K562 (cell line): ENCODE measurements around the gene BRCC3. TPM values are rescaled to one million over a fixed set of nuclear protein-coding genes. Genes with fewer than 3 reads are reported as not detected.

Source experiments
- ATAC-seq: fragments of 200-7000 bp; cut with Tn5 transposase; 3 replicates; pipeline ENCODE4 v1.9.1; 2020; ENCODE audit warnings: moderate library complexity
- BruUV-seq: library from RNA; stranded (reverse); fragments of 400-500 nt; replicated peaks from 2 replicates; lab custom pipeline; 2021; lab: Mats Ljungman, UMichigan
- CTCF ChIA-PET: fragments of 300-600 bp; formaldehyde crosslinking; extraction: SDS; loops from one replicate; lab custom pipeline; 2021; ENCODE audit warnings: low intra/inter-chr PET ratio; lab: Yijun Ruan, JAX
- POLR2A ChIA-PET: fragments of 300-600, 350-650 bp; sonication (Branson Sonifier 250); formaldehyde crosslinking; extraction: SDS; loops from one replicate; lab custom pipeline; 2021; ENCODE audit warnings: antibody characterized with exemption, inconsistent platforms; lab: Yijun Ruan, JAX
- DNase-seq, 4 experiments: peaks; one replicate each; pipeline versions ENCODE4 v3.0.0 to v3.0.0-alpha.2; 2011 to 2018; ENCODE audit warnings: low spot score in 3 of 4, mixed read lengths in 3 of 4; ENCODE audit errors: extremely low read depth in 1 of 4
- FAIRE-seq: peaks from 2 replicates; lab custom pipeline; 2011; peaks lifted over from hg19 to GRCh38; lab: Jason Lieb, UNC
- H2AFZ ChIP-seq: 2 replicates; pipeline ENCODE4 v1.6.0; 2011; ENCODE audit warnings: low read depth, low read length, control low read depth, inconsistent platforms
- H3K27ac ChIP-seq: fragments of 200-600 bp; 3 replicates; pipeline ENCODE4 v1.8.0; 2011; ENCODE audit warnings: low read depth, mild to moderate bottlenecking, control low read depth, inconsistent platforms, low read length, moderate library complexity, mixed read lengths; ENCODE audit errors: extremely low read depth
- H3K27me3 ChIP-seq, 2 experiments: fragments of 300-600 bp in 1 of 2; 2 replicates in 1 of 2; 3 replicates in 1 of 2; pipeline versions ENCODE4 v1.6.0 to v1.8.0; 2011; ENCODE audit warnings: inconsistent platforms in 2 of 2, low read length in 2 of 2, mild to moderate bottlenecking in 1 of 2, mixed read lengths in 1 of 2, moderate library complexity in 1 of 2; ENCODE audit not compliant: control insufficient read depth in 2 of 2, insufficient read depth in 2 of 2
- H3K36me3 ChIP-seq: fragments of 300-600 bp; 3 replicates; pipeline ENCODE4 v1.8.0; 2011; ENCODE audit warnings: mild to moderate bottlenecking, low read length, inconsistent platforms; ENCODE audit not compliant: control insufficient read depth, insufficient read depth
- H3K4me1 ChIP-seq, 2 experiments: fragments of 200-600 bp in 1 of 2; replicated peaks in 1 of 2; 2 replicates in 1 of 2; 3 replicates in 1 of 2; pipeline versions ENCODE4 v1.5.1 to v1.8.0; 2011; ENCODE audit warnings: inconsistent platforms in 2 of 2, low read length in 2 of 2, mild to moderate bottlenecking in 1 of 2, mixed read lengths in 1 of 2, moderate library complexity in 1 of 2; ENCODE audit not compliant: control insufficient read depth in 2 of 2, insufficient read depth in 2 of 2
- H3K4me2 ChIP-seq: 2 replicates; pipeline ENCODE4 v1.6.1; 2011; ENCODE audit warnings: low read length, control low read depth, inconsistent platforms, mixed read lengths; ENCODE audit not compliant: insufficient read depth
- H3K4me3 ChIP-seq: fragments of 200-600 bp; sonication (generic), shearing (Covaris generic); 2 replicates; pipeline ENCODE4 v1.5.1; 2016; ENCODE audit warnings: control low read depth, inconsistent platforms
- H3K79me2 ChIP-seq: fragments of 200-600 bp; 3 replicates; pipeline ENCODE4 v1.8.0; 2011; ENCODE audit warnings: low read length, inconsistent platforms; ENCODE audit not compliant: control insufficient read depth, insufficient read depth
- H3K9ac ChIP-seq, 2 experiments: 2 replicates each; pipeline versions ENCODE4 v1.6.0 to v1.6.1; 2011; ENCODE audit warnings: low read depth in 2 of 2, low read length in 2 of 2, control low read depth in 1 of 2, inconsistent platforms in 1 of 2, mild to moderate bottlenecking in 1 of 2, mixed read lengths in 1 of 2; ENCODE audit not compliant: insufficient read depth in 1 of 2
- H3K9me1 ChIP-seq: one replicate; pipeline ENCODE4 v1.6.0; 2011; ENCODE audit warnings: inconsistent platforms, mild to moderate bottlenecking, low read length, moderate library complexity; ENCODE audit not compliant: control insufficient read depth, insufficient read depth
- H3K9me3 ChIP-seq: replicated peaks from 2 replicates; pipeline ENCODE4 v1.5.1; 2011; ENCODE audit warnings: low read depth, low read length, inconsistent platforms; ENCODE audit not compliant: control insufficient read depth, insufficient read depth
- H4K20me1 ChIP-seq: replicated peaks from 2 replicates; pipeline ENCODE4 v1.6.1; 2011; ENCODE audit warnings: low read length, inconsistent platforms, mixed read lengths; ENCODE audit not compliant: control insufficient read depth, insufficient read depth
- CBX3 ChIP-seq, 2 experiments: IDR thresholded peaks; 1 replicate in 1 of 2; 2 replicates in 1 of 2; pipeline ENCODE4 v1.6.1; 2012; ENCODE audit warnings: inconsistent platforms in 2 of 2, low read length in 2 of 2, borderline replicate concordance in 1 of 2, control low read depth in 1 of 2
- CCAR2 ChIP-seq: fragments of 200-400 bp; formaldehyde crosslinking; IDR thresholded peaks from 2 replicates; pipeline ENCODE4 v1.6.1; 2017; ENCODE audit warnings: mild to moderate bottlenecking, low read depth, low read length
- CCNT2 ChIP-seq: IDR thresholded peaks from 2 replicates; pipeline ENCODE4 v1.6.1; 2011; ENCODE audit warnings: borderline replicate concordance, low read depth, mild to moderate bottlenecking, moderate library complexity, mixed read lengths, low read length; ENCODE audit not compliant: insufficient read length; ENCODE audit errors: extremely low read depth
- CTCFL ChIP-seq: IDR thresholded peaks from 2 replicates; pipeline ENCODE4 v1.6.1; 2011; ENCODE audit warnings: borderline replicate concordance, low read depth, mild to moderate bottlenecking, moderate library complexity, low read length; ENCODE audit not compliant: insufficient read depth, poor library complexity, severe bottlenecking
- CXXC5 ChIP-seq: fragments of 250-450 bp; sonication (Bioruptor Pico); IDR thresholded peaks from 2 replicates; pipeline ENCODE4 v1.8.0; 2022; ENCODE audit warnings: inconsistent platforms, mild to moderate bottlenecking, moderate library complexity
- E2F3 ChIP-seq: fragments of 250-450 bp; sonication (Bioruptor Pico); IDR thresholded peaks from 2 replicates; pipeline ENCODE4 v1.4.0; 2020; ENCODE audit warnings: mild to moderate bottlenecking
- GABPB2 ChIP-seq: fragments of 250-450 bp; sonication (Bioruptor Pico); conservative IDR thresholded peaks from 2 replicates; pipeline ENCODE4 v1.5.1; 2021; ENCODE audit warnings: mild to moderate bottlenecking
- MEIS2 ChIP-seq: fragments of 450-650 bp; IDR thresholded peaks from 2 replicates; pipeline ENCODE4 v1.6.1; 2014; ENCODE audit warnings: mild to moderate bottlenecking; ENCODE audit not compliant: partially characterized antibody
- MTA3 ChIP-seq: fragments of 450-650 bp; formaldehyde crosslinking; IDR thresholded peaks from 2 replicates; pipeline ENCODE4 v1.6.1; 2017; ENCODE audit warnings: mild to moderate bottlenecking, borderline replicate concordance
- NCOA6 ChIP-seq: fragments of 450-650 bp; IDR thresholded peaks from 2 replicates; pipeline ENCODE4 v1.6.1; 2017; ENCODE audit warnings: mild to moderate bottlenecking
- POLR2AphosphoS5 ChIP-seq: IDR thresholded peaks from 2 replicates; pipeline ENCODE4 v1.6.1; 2011; ENCODE audit warnings: mild to moderate bottlenecking, low read depth, low read length, moderate library complexity; ENCODE audit not compliant: control insufficient read depth, insufficient read depth
- RAD21 ChIP-seq, 2 experiments: fragments of 250-450 bp in 1 of 2; fragments of 450-650 bp in 1 of 2; sonication (Bioruptor Pico) in 1 of 2; formaldehyde crosslinking in 1 of 2; IDR thresholded peaks in 1 of 2; conservative IDR thresholded peaks in 1 of 2; 2 replicates each; pipeline versions ENCODE4 v1.4.0 to v1.8.0; 2020 to 2022; ENCODE audit warnings: mild to moderate bottlenecking in 2 of 2, moderate library complexity in 1 of 2
- SMC3 ChIP-seq: conservative IDR thresholded peaks from 2 replicates; pipeline ENCODE4 v1.6.1; 2011; ENCODE audit warnings: low read depth, low read length, improper control_type of control experiment; ENCODE audit not compliant: insufficient read depth
- TOE1 ChIP-seq, 2 experiments: fragments of 450-650 bp in 1 of 2; sonication (generic) in 1 of 2; formaldehyde crosslinking in 1 of 2; IDR thresholded peaks; 2 replicates each; pipeline versions ENCODE4 v1.7.1 to v1.8.0; 2016 to 2022; ENCODE audit warnings: borderline replicate concordance in 2 of 2, mild to moderate bottlenecking in 2 of 2, antibody characterized with exemption in 1 of 2, inconsistent platforms in 1 of 2, low read depth in 1 of 2, missing genetic modification reagents in 1 of 2, moderate library complexity in 1 of 2
- TRIM24 ChIP-seq, 2 experiments: fragments of 450-650 bp; IDR thresholded peaks; 2 replicates each; pipeline ENCODE4 v1.6.1; 2016
- ZNF408 ChIP-seq: fragments of 250-450 bp; sonication (Bioruptor Pico); IDR thresholded peaks from 2 replicates; pipeline ENCODE4 v1.4.0; 2020; ENCODE audit warnings: low read depth, mild to moderate bottlenecking, moderate library complexity
- ZNF41 ChIP-seq: fragments of 250-450 bp; sonication (Bioruptor Pico); conservative IDR thresholded peaks from 2 replicates; pipeline ENCODE4 v1.4.0; 2020; ENCODE audit warnings: mild to moderate bottlenecking
- ZNF449 ChIP-seq: fragments of 250-450 bp; sonication (Bioruptor Pico); IDR thresholded peaks from 2 replicates; pipeline ENCODE4 v1.8.0; 2022; ENCODE audit warnings: moderate library complexity, mild to moderate bottlenecking, inconsistent platforms
- WGBS: fragments of 100-300 bp; shearing (Covaris generic); methylation state at CpG from one replicate; pipeline ENCODE4 v1.1.6; 2016; ENCODE audit warnings: low coverage, mixed read lengths; ENCODE audit not compliant: insufficient coverage; ENCODE audit errors: missing lambda C conversion rate; 5-methylcytosine and 5-hydroxymethylcytosine counted together
- in situ Hi-C: fragments of 300-500 bp; cut with MboI; formaldehyde crosslinking; loops from 4 replicates; pipeline ENCODE4 v1.15.0; 2018; ENCODE audit warnings: inconsistent platforms, mixed read lengths
- intact Hi-C: fragments of 100-400 bp; cut with micrococcal nuclease; formaldehyde crosslinking; loops from 2 replicates; pipeline ENCODE4 v1.14.2; 2022
- polyA plus RNA-seq, 8 experiments: library from polyadenylated mRNA; depleted of rRNA in 4 of 8; stranded (reverse) in 5 of 8; unstranded in 3 of 8; fragments of >200 nt; fragmentation: Nextera tagmentation in 2 of 8; fragmentation: Illumina TruSeq in 1 of 8; extraction: Ambion mirVana in 2 of 8; extraction: Trizol in 1 of 8; gene quantifications; 2 replicates each; pipeline versions ENCODE4 v1.2.1 to v1.2.3, GENCODE V29; 2011 to 2014; ENCODE audit warnings: inconsistent platforms in 1 of 8, missing spikeins in 1 of 8
- total RNA-seq, 7 experiments: library from RNA; depleted of rRNA in 6 of 7; stranded (reverse); fragments of >200 nt in 6 of 7; fragmentation: Illumina TruSeq in 2 of 7; extraction: Trizol in 2 of 7; gene quantifications; 2 replicates each; pipeline versions ENCODE4 v1.2.1 to v1.2.3, GENCODE V29; 2011 to 2021; ENCODE audit warnings: low replicate concordance in 1 of 7

The BRCC3 gene
- total and polyA plus RNA-seq, 9 of the 15 experiments (the other 6 are each of a cell fraction or from before 2014, with no cell fraction given), result 9.6 to 44.8 (median 26.7) TPM

GRCh38 chrX:155086202-155086840 lies 15.0 kb downstream of the BRCC3 start:
- Histone ChIP-seq H3K4me3 (no peak overlapping the region), H3K36me3 (peaks cover 56% of the 10 kb centered on the region; the same call in 2 of the 3 replicates), H3K4me2 (0 out of 2 replicates have a peak overlapping the region, but pooled peaks have one; percentile 21), H3K9ac (no peak overlapping the region), H2AFZ (no peak overlapping the region), H3K27me3 (no peaks in the 10 kb centered on the region), H3K27ac (no peak overlapping the region), H3K9me1 (peaks cover 10% of the 10 kb centered on the region), H4K20me1 (no peaks in the 10 kb centered on the region), H3K79me2 (no peaks in the 10 kb centered on the region), H3K9me3 (no peaks in the 10 kb centered on the region), H3K4me1 (peaks cover 13% of the 10 kb centered on the region in 2 experiments)
- in situ Hi-C loops (no loop called here), intact Hi-C loops (loop anchor here (2.0 kb wide), 1 partner anchor 106 kb away; no protein-coding TSS in a partner anchor)
- 49% methylated on average over 9 of the region's 24 CpGs for WGBS
- no TSS peak for BruUV-seq
- DNase-seq (peak; percentile 30 to 85 (median 46)), ATAC-seq (peak; percentile 97), FAIRE-seq (peak; percentile 85)
- ChIA-PET CTCF (interaction anchor here (0.5 kb wide), 1 partner anchor 1368 kb away, joined by 3 read pairs; no protein-coding TSS in a partner anchor), POLR2A (interaction anchor here (1.0 kb wide), 1 partner anchor 10 kb away, joined by 3 read pairs; no protein-coding TSS in a partner anchor)
- TF ChIP-seq POLR2AphosphoS5 (no peak), MEIS2 (no peak), CBX3 (IDR thresholded peaks at IDR 0.05; ENCODE audit: borderline replicate concordance in 1 of 2, low read length in 2 of 2) (peak in 1 of 2 experiments; percentile 39; a peak in 1 of 3 replicates), GABPB2 (CRISPR knock-in tag) (no peak), SMC3 (peak; percentile 67; the same call in 1 of the 2 replicates), ZNF41 (CRISPR knock-in tag) (no peak), ZNF449 (CRISPR knock-in tag) (no peak), CXXC5 (CRISPR knock-in tag) (no peak), E2F3 (CRISPR knock-in tag) (no peak), CTCFL (peak; percentile 19), RAD21 (CRISPR knock-in tag; conservative IDR thresholded peaks at IDR 0.05 in 1 of 2, IDR thresholded peaks at IDR 0.05 in 1 of 2) (peak in 1 of 2 experiments; percentile 58; a peak in 3 of 4 replicates), MTA3 (no peak), NCOA6 (no peak), CCNT2 (no peak), ZNF408 (no peak), TRIM24 (IDR thresholded peaks at IDR 0.05) (no peak), CCAR2 (no peak), TOE1 (IDR thresholded peaks at IDR 0.05; ENCODE audit: borderline replicate concordance) (no peak), TOE1 (CRISPR knock-in tag; IDR thresholded peaks at IDR 0.05; ENCODE audit: borderline replicate concordance, low read depth) (no peak)
